Right ventricle myocardium superior (tissue), 1 donor: Measurements from ENCODE around the gene IRF1. TPM values are rescaled to one million over a fixed set of nuclear protein-coding genes. Genes with fewer than 3 reads are reported as not detected.
A peak's percentile ranks its signal among the peaks of the same experiment; 100 is the strongest.
"Not testable (repeated sequence)": the region's sequence is repeated elsewhere in the genome, so short reads cannot be mapped to it uniquely, and the experiment has no call there.

Source experiments
- ATAC-seq: fragments of 200-7000 bp; cut with Tn5 transposase; one replicate; pipeline ENCODE4 v1.9.1; 2020; ENCODE audit warnings: mild to moderate bottlenecking; ENCODE audit not compliant: poor library complexity
- DNase-seq: peaks from one replicate; pipeline ENCODE4 v3.0.0-alpha.2; 2020
- intact Hi-C: fragments of 100-400 bp; cut with DNase I; formaldehyde crosslinking; loops from one replicate; pipeline ENCODE4 v1.11.2; 2022
- long read RNA-seq: library from polyadenylated mRNA; unstranded; transcript quantifications from one replicate; pipeline ENCODE4 v2.0.0, GENCODE V29; 2021
- total RNA-seq: library from RNA; stranded (reverse); fragmentation: NEBNext Ultra II Directional; extraction: Animal tissue kit (Norgen Biotek cat#: 25700); gene quantifications from one replicate; pipeline ENCODE4 v1.2.1, GENCODE V29; 2021
- donor health status: DM: no; HTN: yes; CAD: no; lungs with severe emphysema.

Gene IRF1
- 12.5 TPM for total RNA-seq
- long read RNA-seq, transcript IRF1-201 (10 exons, 3,579 nt), result major isoform, 12 of 15 reads
- long read RNA-seq, partial matches to known transcripts, result 2 of 15 reads
- long read RNA-seq, other reads (novel, unspliced or antisense), result 1 of 15 reads

- intact Hi-C loops, result no loop called here
- ATAC-seq, result peak; percentile 92
- peak; percentile 98 for DNase-seq
These were observed at the start of gene IRF1 for GRCh38 chr5:132490484-132491367. IRF1 (minus strand) TSS chr5:132490773; CDS start chr5:132489478, 1,295 bp downstream.

- ATAC-seq (no peak), DNase-seq (no peak)
- intact Hi-C loops, result no loop called here
These were observed 49.6 kb upstream of the IRF1 start for GRCh38 chr5:132540149-132540548.

- no peak for ATAC-seq
- intact Hi-C loops, result no loop called here
- DNase-seq, result no peak
These were observed 49.1 kb upstream of the IRF1 start for GRCh38 chr5:132539716-132540115.

- intact Hi-C loops, result no loop called here
- ATAC-seq, result no peak
- DNase-seq, result no peak
These were observed 40.4 kb upstream of the IRF1 start for GRCh38 chr5:132530946-132531345.

- DNase-seq (no peak), ATAC-seq (no peak)
- intact Hi-C loops, result no loop called here
These were observed 38.5 kb upstream of the IRF1 start for GRCh38 chr5:132528866-132529634.

- no peak for ATAC-seq
- intact Hi-C loops, result no loop called here
- DNase-seq, result no peak
These were observed 37.4 kb upstream of the IRF1 start for GRCh38 chr5:132528021-132528420.

- no peak for DNase-seq
- intact Hi-C loops, result no loop called here
- no peak for ATAC-seq
These were observed 36.5 kb upstream of the IRF1 start for GRCh38 chr5:132526974-132527564.

- ATAC-seq (peak; percentile 81), DNase-seq (no peak)
- intact Hi-C loops, result no loop called here
These were observed 35.9 kb upstream of the IRF1 start for GRCh38 chr5:132526290-132526973.

- intact Hi-C loops, result no loop called here
- ATAC-seq (no peak), DNase-seq (no peak)
These were observed 34.7 kb upstream of the IRF1 start for GRCh38 chr5:132525299-132525724.

GRCh38 chr5:132524877-132525276 lies 34.3 kb upstream of the IRF1 start:
- intact Hi-C loops, DNase-seq, ATAC-seq: not testable (repeated sequence)

GRCh38 chr5:132522067-132522466 lies 31.5 kb upstream of the IRF1 start:
- ATAC-seq, intact Hi-C loops, DNase-seq: not testable (repeated sequence)

- DNase-seq, ATAC-seq, intact Hi-C loops: not testable (repeated sequence)
These were observed 23.2 kb upstream of the IRF1 start for GRCh38 chr5:132513618-132514336.

- DNase-seq, result no peak
- ATAC-seq, result no peak
- intact Hi-C loops, result no loop called here
These were observed 19.5 kb upstream of the IRF1 start for GRCh38 chr5:132510076-132510475.

- ATAC-seq, result peak; percentile 49
- DNase-seq, result no peak
- intact Hi-C loops, result loop anchor here (10.0 kb wide), 2 partner anchors 231 to 319 kb away; no protein-coding TSS in a partner anchor
These were observed 15.6 kb upstream of the IRF1 start for GRCh38 chr5:132506094-132506692.

GRCh38 chr5:132505641-132506040 lies 15.1 kb upstream of the IRF1 start:
- ATAC-seq (no peak), DNase-seq (no peak)
- intact Hi-C loops, result loop anchor here (10.0 kb wide), 2 partner anchors 231 to 319 kb away; no protein-coding TSS in a partner anchor

GRCh38 chr5:132504746-132505145 lies 14.2 kb upstream of the IRF1 start:
- DNase-seq, result no peak
- intact Hi-C loops, result loop anchor here (10.0 kb wide), 2 partner anchors 230 to 320 kb away; no protein-coding TSS in a partner anchor
- ATAC-seq, result no peak

GRCh38 chr5:132503244-132503643 lies 12.7 kb upstream of the IRF1 start:
- peak; percentile 68 for ATAC-seq
- DNase-seq, result no peak
- intact Hi-C loops, result loop anchor here (10.0 kb wide), 2 partner anchors 228 to 322 kb away; no protein-coding TSS in a partner anchor
